Activated T-helper 17 cell treated with anti-CD3 and anti-CD28 coated beads, Interleukin-2, amount 50 U/mL, for 72 hours (primary cell): ENCODE results near the gene LRRC45. TPM values are rescaled to one million over a fixed set of nuclear protein-coding genes. Genes with fewer than 3 reads are reported as not detected.

Source experiments
- ATAC-seq: fragments of 150-1000 bp; cut with Tn5 transposase; replicated peaks from 2 replicates; pipeline ENCODE4 v1.10.0; 2021; ENCODE audit warnings: mild to moderate bottlenecking, moderate library complexity
- H3K27ac Mint-ChIP-seq: one replicate; pipeline ENCODE4 v1.8.0; 2022; ENCODE audit warnings: mixed read lengths
- H3K27me3 Mint-ChIP-seq: one replicate; pipeline ENCODE4 v1.8.0; 2022; ENCODE audit warnings: mixed read lengths
- H3K36me3 Mint-ChIP-seq: one replicate; pipeline ENCODE4 v1.8.0; 2022; ENCODE audit warnings: low read depth, mild to moderate bottlenecking, mixed read lengths
- H3K4me1 Mint-ChIP-seq: one replicate; pipeline ENCODE4 v1.8.0; 2022; ENCODE audit warnings: mixed read lengths
- H3K4me3 Mint-ChIP-seq: one replicate; pipeline ENCODE4 v1.8.0; 2022; ENCODE audit warnings: mild to moderate bottlenecking, mixed read lengths
- H3K9me3 Mint-ChIP-seq: one replicate; pipeline ENCODE4 v1.8.0; 2022; ENCODE audit warnings: mixed read lengths
- total RNA-seq, 2 donors: library from RNA; stranded (reverse); gene quantifications; one replicate each; pipeline ENCODE4 v1.2.3, GENCODE V29; 2022

LRRC45 gene
- total RNA-seq, 2 donors from 2014 or later = 14.0 to 23.9 TPM

GRCh38 chr17:81999587-81999975 lies 23.5 kb upstream of the LRRC45 start:
- H3K4me3 Mint-ChIP-seq = no peak overlapping the region
- H3K4me1 Mint-ChIP-seq = no peaks in the 10 kb centered on the region
- no peak for ATAC-seq
- no peaks in the 10 kb centered on the region for H3K9me3 Mint-ChIP-seq
- no peaks in the 10 kb centered on the region for H3K27me3 Mint-ChIP-seq
- no peak overlapping the region for H3K27ac Mint-ChIP-seq
- H3K36me3 Mint-ChIP-seq = no peaks in the 10 kb centered on the region

DNA sequence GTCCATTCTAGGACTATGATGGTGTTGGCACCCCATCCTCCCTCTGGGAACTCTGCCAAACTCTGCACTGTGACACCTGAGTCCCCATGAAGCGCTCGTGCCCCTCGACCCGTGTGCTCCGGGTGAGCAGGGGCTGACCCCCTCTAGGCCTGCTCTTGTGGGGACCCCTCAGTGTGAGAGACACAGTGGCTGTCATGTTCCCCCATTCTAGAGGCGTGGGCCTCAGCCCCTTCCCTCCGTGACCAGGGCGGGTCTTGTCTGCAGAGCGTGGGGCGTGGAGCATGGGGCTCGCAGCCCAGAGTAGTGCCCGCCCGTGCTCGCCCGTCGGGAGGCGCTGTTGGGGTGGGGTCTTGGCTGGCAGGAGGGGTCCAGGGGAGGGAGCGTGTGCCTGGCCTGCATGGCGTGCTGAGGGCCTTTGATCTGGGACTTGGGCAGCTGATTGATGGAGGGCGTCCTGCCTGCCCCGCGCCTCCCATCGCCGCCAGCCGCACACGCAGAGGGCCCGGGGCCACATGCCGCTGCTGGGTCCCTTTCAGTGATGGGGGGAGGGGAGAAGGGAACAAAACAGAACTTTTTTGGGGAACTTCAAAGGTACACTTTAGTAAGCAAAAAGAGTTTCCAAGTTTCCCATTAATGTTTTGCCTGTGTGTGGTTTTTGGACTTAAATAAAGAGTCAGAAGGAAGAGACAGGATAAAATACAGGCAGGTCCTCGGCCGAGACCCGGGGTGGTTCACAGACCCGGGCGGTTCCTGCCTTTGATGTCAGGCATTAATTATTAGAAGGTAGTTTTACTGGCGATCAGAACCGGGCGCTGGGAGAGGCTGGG lies 22.9 kb upstream of the LRRC45 start:
- ATAC-seq = no peak
- H3K36me3 Mint-ChIP-seq = no peaks in the 10 kb centered on the region
- H3K9me3 Mint-ChIP-seq = no peaks in the 10 kb centered on the region
- no peak overlapping the region for H3K4me3 Mint-ChIP-seq
- H3K4me1 Mint-ChIP-seq = no peaks in the 10 kb centered on the region
- H3K27ac Mint-ChIP-seq = no peak overlapping the region
- H3K27me3 Mint-ChIP-seq = no peaks in the 10 kb centered on the region

GRCh38 chr17:82000803-82001570 lies 22.1 kb upstream of the LRRC45 start:
- H3K9me3 Mint-ChIP-seq = no peaks in the 10 kb centered on the region
- H3K27me3 Mint-ChIP-seq = no peaks in the 10 kb centered on the region
- no peak overlapping the region for H3K4me3 Mint-ChIP-seq
- H3K36me3 Mint-ChIP-seq = no peaks in the 10 kb centered on the region
- H3K27ac Mint-ChIP-seq = no peak overlapping the region
- H3K4me1 Mint-ChIP-seq = no peaks in the 10 kb centered on the region
- ATAC-seq = no peak

GRCh38 chr17:82001571-82002056 lies 21.5 kb upstream of the LRRC45 start:
- no peaks in the 10 kb centered on the region for H3K9me3 Mint-ChIP-seq
- no peaks in the 10 kb centered on the region for H3K36me3 Mint-ChIP-seq
- H3K27ac Mint-ChIP-seq = no peak overlapping the region
- H3K4me3 Mint-ChIP-seq = no peak overlapping the region
- H3K4me1 Mint-ChIP-seq = no peaks in the 10 kb centered on the region
- no peak for ATAC-seq
- H3K27me3 Mint-ChIP-seq = no peaks in the 10 kb centered on the region

GRCh38 chr17:82003411-82004381 lies 19.4 kb upstream of the LRRC45 start:
- no peaks in the 10 kb centered on the region for H3K27me3 Mint-ChIP-seq
- no peaks in the 10 kb centered on the region for H3K4me1 Mint-ChIP-seq
- H3K9me3 Mint-ChIP-seq = no peaks in the 10 kb centered on the region
- ATAC-seq = peak; percentile 97
- no peaks in the 10 kb centered on the region for H3K36me3 Mint-ChIP-seq
- peak overlapping the region; percentile 33 for H3K27ac Mint-ChIP-seq
- peak overlapping the region; percentile 50 for H3K4me3 Mint-ChIP-seq

- Mint-ChIP-seq H3K36me3 (no peaks in the 10 kb centered on the region), H3K9me3 (no peaks in the 10 kb centered on the region), H3K27ac (no peak overlapping the region), H3K4me3 (no peak overlapping the region), H3K4me1 (no peaks in the 10 kb centered on the region), H3K27me3 (no peaks in the 10 kb centered on the region)
- ATAC-seq = no peak
Measured at GRCh38 chr17:82004517-82005455, 18.3 kb upstream of the LRRC45 start.

GRCh38 chr17:82005701-82006348 lies 17.3 kb upstream of the LRRC45 start:
- Mint-ChIP-seq H3K4me1 (no peaks in the 10 kb centered on the region), H3K27ac (no peak overlapping the region), H3K27me3 (no peaks in the 10 kb centered on the region), H3K36me3 (no peaks in the 10 kb centered on the region), H3K9me3 (no peaks in the 10 kb centered on the region), H3K4me3 (no peak overlapping the region)
- no peak for ATAC-seq

GRCh38 chr17:82006468-82007227 lies 16.5 kb upstream of the LRRC45 start:
- no peaks in the 10 kb centered on the region for H3K36me3 Mint-ChIP-seq
- H3K4me1 Mint-ChIP-seq = no peaks in the 10 kb centered on the region
- H3K9me3 Mint-ChIP-seq = no peaks in the 10 kb centered on the region
- H3K27me3 Mint-ChIP-seq = no peaks in the 10 kb centered on the region
- no peak for ATAC-seq
- no peak overlapping the region for H3K27ac Mint-ChIP-seq
- no peak overlapping the region for H3K4me3 Mint-ChIP-seq

DNA sequence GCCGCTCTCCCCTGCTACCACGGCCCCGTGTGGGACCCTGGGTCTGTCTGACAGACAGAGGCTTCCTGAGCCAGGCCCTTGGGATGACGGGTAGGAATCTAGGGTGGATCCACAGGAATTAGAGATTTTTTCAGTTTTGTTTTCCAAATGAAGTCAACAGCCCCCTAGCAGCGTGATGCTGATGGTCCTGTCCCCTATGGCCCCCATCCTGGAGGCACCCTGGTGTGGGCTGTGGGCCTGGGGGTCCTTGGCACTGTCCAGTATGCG lies 15.9 kb upstream of the LRRC45 start:
- ATAC-seq = no peak
- Mint-ChIP-seq H3K27me3 (no peaks in the 10 kb centered on the region), H3K9me3 (no peaks in the 10 kb centered on the region), H3K4me1 (no peaks in the 10 kb centered on the region), H3K27ac (no peak overlapping the region), H3K36me3 (no peaks in the 10 kb centered on the region), H3K4me3 (no peak overlapping the region)

DNA sequence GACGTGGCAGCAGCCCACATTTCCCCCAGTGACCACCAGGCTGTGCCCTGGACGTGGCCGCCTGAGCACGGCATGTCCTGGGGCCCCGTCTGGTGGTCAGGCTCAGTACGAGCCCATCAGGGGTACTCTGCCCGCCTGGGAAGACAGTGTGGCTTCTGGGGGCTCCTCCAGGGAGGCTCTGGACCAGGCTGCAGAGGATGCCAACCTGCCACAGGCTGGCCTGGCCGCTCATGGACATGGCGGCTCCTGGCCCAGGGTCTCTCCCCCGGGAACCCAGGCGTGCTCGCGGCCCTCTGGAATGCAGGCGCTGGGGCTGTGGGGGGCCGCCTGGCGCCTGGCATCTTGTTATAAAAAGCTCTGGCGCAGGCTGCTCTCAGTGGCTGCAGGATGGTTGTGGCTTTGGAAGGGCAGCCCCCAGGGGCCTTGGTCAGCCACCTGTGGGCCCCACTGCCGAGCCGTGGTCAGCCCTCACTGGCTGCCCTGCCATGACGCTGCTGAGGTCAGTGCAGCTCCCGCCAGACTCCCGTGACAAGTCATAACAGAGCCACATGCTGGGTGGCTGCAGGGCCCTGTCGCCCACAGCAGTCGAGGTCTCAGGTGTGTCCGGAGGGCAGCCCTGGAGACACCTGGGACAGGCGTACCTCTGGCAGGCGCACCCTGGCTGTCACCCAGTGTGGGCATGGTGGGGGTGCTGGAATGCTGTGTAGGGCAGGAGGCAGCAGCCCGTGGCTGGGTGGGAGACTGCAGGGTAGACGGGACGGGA lies 15.4 kb upstream of the LRRC45 start:
- Mint-ChIP-seq H3K9me3 (no peaks in the 10 kb centered on the region), H3K4me3 (no peak overlapping the region), H3K27ac (no peak overlapping the region), H3K36me3 (no peaks in the 10 kb centered on the region), H3K4me1 (no peaks in the 10 kb centered on the region), H3K27me3 (no peaks in the 10 kb centered on the region)
- ATAC-seq = no peak

DNA sequence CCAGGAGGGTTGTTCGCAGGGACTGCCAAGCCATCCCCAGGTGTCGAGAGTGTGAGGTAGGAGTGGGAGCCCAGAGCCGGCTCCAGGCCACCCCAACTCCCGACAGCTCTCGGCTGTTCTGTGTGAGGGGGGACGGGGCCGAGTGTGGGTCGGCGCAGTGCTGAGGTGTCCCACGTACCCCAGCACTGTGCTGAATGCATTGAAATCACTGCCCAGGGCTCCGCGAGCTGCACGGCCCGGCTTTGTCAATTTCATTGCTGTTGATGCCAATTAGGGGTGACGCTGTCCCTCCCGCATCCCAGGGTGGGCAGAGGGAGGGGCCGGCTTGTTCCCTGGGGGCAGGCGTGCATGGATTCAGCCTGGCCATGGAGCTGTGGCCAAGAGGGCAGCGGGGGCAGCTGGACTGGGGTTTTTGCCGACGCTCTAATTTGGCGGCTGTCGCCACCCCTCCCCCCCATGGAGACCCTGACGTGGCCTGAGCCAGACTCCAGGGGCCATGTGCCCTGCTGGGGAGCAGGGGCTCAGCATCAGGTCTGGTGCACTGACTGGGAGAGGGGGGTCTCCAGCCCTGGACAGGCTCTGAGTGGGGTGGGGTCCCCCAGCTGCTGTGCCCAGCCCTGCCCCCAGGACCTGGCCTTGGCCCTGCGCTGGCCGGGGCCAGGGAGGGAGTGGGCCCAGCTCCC lies 14.7 kb upstream of the LRRC45 start:
- ATAC-seq = no peak
- Mint-ChIP-seq H3K27me3 (no peaks in the 10 kb centered on the region), H3K36me3 (no peaks in the 10 kb centered on the region), H3K4me1 (no peaks in the 10 kb centered on the region), H3K9me3 (no peaks in the 10 kb centered on the region), H3K27ac (no peak overlapping the region), H3K4me3 (no peak overlapping the region)

DNA sequence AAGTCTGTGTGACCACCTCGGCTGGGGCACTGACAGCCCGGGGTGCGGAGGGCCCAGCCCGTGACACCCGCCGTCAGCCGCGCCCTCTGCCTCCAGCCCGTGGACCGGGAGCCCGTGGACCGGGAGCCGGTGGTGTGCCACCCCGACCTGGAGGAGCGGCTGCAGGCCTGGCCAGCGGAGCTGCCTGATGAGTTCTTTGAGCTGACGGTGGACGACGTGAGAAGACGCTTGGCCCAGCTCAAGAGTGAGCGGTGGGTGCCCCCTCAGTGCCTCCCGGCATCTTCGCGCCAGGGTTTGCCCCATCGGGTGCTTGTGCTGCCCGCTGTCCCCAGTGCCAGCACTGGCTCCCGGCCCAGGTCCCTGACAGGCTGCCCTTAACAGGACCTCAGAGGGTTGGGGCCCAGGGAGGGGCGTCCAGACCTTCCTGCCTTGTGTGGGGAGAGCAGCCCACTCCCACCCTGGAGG lies 14.1 kb upstream of the LRRC45 start:
- Mint-ChIP-seq H3K4me3 (no peak overlapping the region), H3K27me3 (no peaks in the 10 kb centered on the region), H3K27ac (no peak overlapping the region), H3K9me3 (no peaks in the 10 kb centered on the region), H3K4me1 (no peaks in the 10 kb centered on the region), H3K36me3 (no peaks in the 10 kb centered on the region)
- ATAC-seq = no peak
